ENCODE measurements around the gene ASB3. TPM values are rescaled to one million over a fixed set of nuclear protein-coding genes. Genes with fewer than 3 reads are reported as not detected.

Gene ASB3
- total RNA-seq, 1 donor from 2014 or later = 25.2 TPM

- DNase-seq (ENCODE audit: low spot score) = no peak
- Mint-ChIP-seq H3K4me3 (ENCODE audit: unreplicated experiment) (no peak overlapping the region), H3K4me1 (ENCODE audit: unreplicated experiment) (no peaks in the 10 kb centered on the region), H3K36me3 (ENCODE audit: low read depth, unreplicated experiment) (no peaks in the 10 kb centered on the region), H3K27ac (ENCODE audit: unreplicated experiment) (no peak overlapping the region), H3K9me3 (ENCODE audit: unreplicated experiment) (no peaks in the 10 kb centered on the region), H3K27me3 (ENCODE audit: unreplicated experiment) (no peaks in the 10 kb centered on the region)
- TF ChIP-seq, protein P1, sequence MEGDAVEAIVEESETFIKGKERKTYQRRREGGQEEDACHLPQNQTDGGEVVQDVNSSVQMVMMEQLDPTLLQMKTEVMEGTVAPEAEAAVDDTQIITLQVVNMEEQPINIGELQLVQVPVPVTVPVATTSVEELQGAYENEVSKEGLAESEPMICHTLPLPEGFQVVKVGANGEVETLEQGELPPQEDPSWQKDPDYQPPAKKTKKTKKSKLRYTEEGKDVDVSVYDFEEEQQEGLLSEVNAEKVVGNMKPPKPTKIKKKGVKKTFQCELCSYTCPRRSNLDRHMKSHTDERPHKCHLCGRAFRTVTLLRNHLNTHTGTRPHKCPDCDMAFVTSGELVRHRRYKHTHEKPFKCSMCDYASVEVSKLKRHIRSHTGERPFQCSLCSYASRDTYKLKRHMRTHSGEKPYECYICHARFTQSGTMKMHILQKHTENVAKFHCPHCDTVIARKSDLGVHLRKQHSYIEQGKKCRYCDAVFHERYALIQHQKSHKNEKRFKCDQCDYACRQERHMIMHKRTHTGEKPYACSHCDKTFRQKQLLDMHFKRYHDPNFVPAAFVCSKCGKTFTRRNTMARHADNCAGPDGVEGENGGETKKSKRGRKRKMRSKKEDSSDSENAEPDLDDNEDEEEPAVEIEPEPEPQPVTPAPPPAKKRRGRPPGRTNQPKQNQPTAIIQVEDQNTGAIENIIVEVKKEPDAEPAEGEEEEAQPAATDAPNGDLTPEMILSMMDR (IDR thresholded peaks at IDR 0.05; ENCODE audit: unreplicated experiment) = no peak
Measured at GRCh38 chr2:53622141-53622540, 164.6 kb downstream of the ASB3 start.

- H3K36me3 Mint-ChIP-seq (ENCODE audit: low read depth, unreplicated experiment) = no peaks in the 10 kb centered on the region
- no peak overlapping the region for H3K4me3 Mint-ChIP-seq (ENCODE audit: unreplicated experiment)
- TF ChIP-seq, protein P1 (IDR thresholded peaks at IDR 0.05; ENCODE audit: unreplicated experiment) = no peak
- H3K4me1 Mint-ChIP-seq (ENCODE audit: unreplicated experiment) = no peaks in the 10 kb centered on the region
- no peaks in the 10 kb centered on the region for H3K9me3 Mint-ChIP-seq (ENCODE audit: unreplicated experiment)
- H3K27me3 Mint-ChIP-seq (ENCODE audit: unreplicated experiment) = no peaks in the 10 kb centered on the region
- no peak for DNase-seq (ENCODE audit: low spot score)
- no peak overlapping the region for H3K27ac Mint-ChIP-seq (ENCODE audit: unreplicated experiment)
Measured at GRCh38 chr2:53620981-53621380, 165.8 kb downstream of the ASB3 start.

Other genes with a start within 250 kb of the ASB3 start
- 1.3 TPM for gene CHAC2, start 19.1 kb downstream of the ASB3 start, total RNA-seq (ENCODE audit: unreplicated experiment)
- 31.0 TPM for gene ERLEC1, start 91 bp upstream of the ASB3 start, total RNA-seq (ENCODE audit: unreplicated experiment)
- gene GPR75, start 73.0 kb upstream of the ASB3 start, total RNA-seq (ENCODE audit: unreplicated experiment) = 5.1 TPM
- 106 TPM for gene PSME4, start 184.0 kb upstream of the ASB3 start, total RNA-seq (ENCODE audit: unreplicated experiment)